Measurements from ENCODE around the gene APBA2.
"Not testable (repeated sequence)": the region's sequence is repeated elsewhere in the genome, so short reads cannot be mapped to it uniquely, and the experiment has no call there.

Gene APBA2

GRCh38 chr15:29040370-29040751 lies 154.6 kb downstream of the APBA2 start:
- Histone ChIP-seq H3K4me3 (ENCODE audit: low read depth in 1 of 2, low read length in 2 of 2) (no peak overlapping the region), H3K9ac (ENCODE audit: low read depth in 1 of 2, low read length in 2 of 2) (no peak overlapping the region), H3K4me1 (ENCODE audit: control insufficient read depth in 1 of 2, insufficient read depth in 2 of 2, low read length in 2 of 2) (no peaks in the 10 kb centered on the region), H3K9me3 (ENCODE audit: control insufficient read depth in 1 of 2, low read length in 2 of 2) (no peaks in the 10 kb centered on the region), H3K27me3 (ENCODE audit: control insufficient read depth in 1 of 2, insufficient read depth in 2 of 2, low read length in 2 of 2) (no peaks in the 10 kb centered on the region), H3K27ac (ENCODE audit: low read depth, low read length) (no peak overlapping the region), H3K36me3 (ENCODE audit: control insufficient read depth in 1 of 2, insufficient read depth in 2 of 2, low read length in 2 of 2) (no peaks in the 10 kb centered on the region)

GRCh38 chr15:29043736-29044502 lies 158.1 kb downstream of the APBA2 start:
- no peak overlapping the region for H3K27ac ChIP-seq (ENCODE audit: low read depth, low read length)
- H3K36me3 ChIP-seq (ENCODE audit: control insufficient read depth in 1 of 2, insufficient read depth in 2 of 2, low read length in 2 of 2): no peaks in the 10 kb centered on the region
- H3K27me3 ChIP-seq (ENCODE audit: control insufficient read depth in 1 of 2, insufficient read depth in 2 of 2, low read length in 2 of 2): no peaks in the 10 kb centered on the region
- no peak overlapping the region for H3K9ac ChIP-seq (ENCODE audit: low read depth in 1 of 2, low read length in 2 of 2)
- H3K4me1 ChIP-seq (ENCODE audit: control insufficient read depth in 1 of 2, insufficient read depth in 2 of 2, low read length in 2 of 2): no peaks in the 10 kb centered on the region
- H3K4me3 ChIP-seq (ENCODE audit: low read depth in 1 of 2, low read length in 2 of 2): no peak overlapping the region
- no peaks in the 10 kb centered on the region for H3K9me3 ChIP-seq (ENCODE audit: control insufficient read depth in 1 of 2, low read length in 2 of 2)

DNA sequence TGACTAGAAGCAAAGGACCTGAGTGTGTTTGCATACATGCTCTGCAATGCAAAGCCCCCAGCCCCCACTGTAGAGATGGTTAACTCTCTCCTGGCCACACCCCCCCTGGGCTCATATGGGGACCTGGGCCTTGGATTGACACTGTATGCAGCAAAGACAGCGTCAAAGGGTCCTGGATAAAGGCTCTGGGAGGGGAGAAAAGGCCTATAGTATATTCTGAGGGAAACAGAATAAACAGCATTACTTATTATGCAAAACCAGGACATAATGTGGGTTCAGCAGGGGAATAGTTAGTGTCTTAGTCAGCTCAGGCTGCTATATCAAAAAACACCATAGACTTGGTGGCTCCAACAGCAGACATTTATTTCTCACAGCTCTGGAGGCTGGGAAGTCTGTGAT lies 158.7 kb downstream of the APBA2 start:
- H3K27ac ChIP-seq (ENCODE audit: low read depth, low read length): no peak overlapping the region
- no peaks in the 10 kb centered on the region for H3K27me3 ChIP-seq (ENCODE audit: control insufficient read depth in 1 of 2, insufficient read depth in 2 of 2, low read length in 2 of 2)
- H3K4me1 ChIP-seq (ENCODE audit: control insufficient read depth in 1 of 2, insufficient read depth in 2 of 2, low read length in 2 of 2): no peaks in the 10 kb centered on the region
- no peaks in the 10 kb centered on the region for H3K9me3 ChIP-seq (ENCODE audit: control insufficient read depth in 1 of 2, low read length in 2 of 2)
- H3K9ac ChIP-seq (ENCODE audit: low read depth in 1 of 2, low read length in 2 of 2): no peak overlapping the region
- H3K4me3 ChIP-seq (ENCODE audit: low read depth in 1 of 2, low read length in 2 of 2): no peak overlapping the region
- no peaks in the 10 kb centered on the region for H3K36me3 ChIP-seq (ENCODE audit: control insufficient read depth in 1 of 2, insufficient read depth in 2 of 2, low read length in 2 of 2)

GRCh38 chr15:29045161-29045560 lies 159.4 kb downstream of the APBA2 start:
- not testable (repeated sequence) for H3K27ac ChIP-seq (ENCODE audit: low read depth, low read length); H3K27me3 ChIP-seq (ENCODE audit: control insufficient read depth in 1 of 2, insufficient read depth in 2 of 2, low read length in 2 of 2); H3K36me3 ChIP-seq (ENCODE audit: control insufficient read depth in 1 of 2, insufficient read depth in 2 of 2, low read length in 2 of 2); H3K9ac ChIP-seq (ENCODE audit: low read depth in 1 of 2, low read length in 2 of 2); H3K4me1 ChIP-seq (ENCODE audit: control insufficient read depth in 1 of 2, insufficient read depth in 2 of 2, low read length in 2 of 2); H3K9me3 ChIP-seq (ENCODE audit: control insufficient read depth in 1 of 2, low read length in 2 of 2); H3K4me3 ChIP-seq (ENCODE audit: low read depth in 1 of 2, low read length in 2 of 2)

DNA sequence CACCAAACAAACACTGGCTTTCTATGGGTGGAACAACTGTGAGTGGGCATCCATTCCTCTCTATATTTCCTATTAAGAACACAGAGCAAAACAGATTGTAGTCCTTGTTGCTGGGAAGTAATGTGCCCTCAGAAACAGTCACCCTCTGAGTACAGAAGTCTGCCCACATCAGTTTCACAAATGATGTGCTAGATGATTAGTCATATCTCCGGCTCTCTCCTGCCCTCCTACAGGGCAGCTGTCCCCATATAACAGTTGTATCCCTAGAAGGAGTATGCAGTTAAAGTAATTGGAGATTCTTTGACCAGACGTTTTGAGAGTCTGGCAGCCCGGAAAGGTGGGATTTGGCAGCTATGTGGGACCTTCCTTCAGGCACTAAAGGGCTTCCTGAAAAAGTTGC lies 159.9 kb downstream of the APBA2 start:
- H3K4me1 ChIP-seq (ENCODE audit: control insufficient read depth in 1 of 2, insufficient read depth in 2 of 2, low read length in 2 of 2): no peaks in the 10 kb centered on the region
- H3K4me3 ChIP-seq (ENCODE audit: low read depth in 1 of 2, low read length in 2 of 2): no peak overlapping the region
- H3K27ac ChIP-seq (ENCODE audit: low read depth, low read length): no peak overlapping the region
- no peaks in the 10 kb centered on the region for H3K27me3 ChIP-seq (ENCODE audit: control insufficient read depth in 1 of 2, insufficient read depth in 2 of 2, low read length in 2 of 2)
- H3K36me3 ChIP-seq (ENCODE audit: control insufficient read depth in 1 of 2, insufficient read depth in 2 of 2, low read length in 2 of 2): no peaks in the 10 kb centered on the region
- H3K9me3 ChIP-seq (ENCODE audit: control insufficient read depth in 1 of 2, low read length in 2 of 2): no peaks in the 10 kb centered on the region
- H3K9ac ChIP-seq (ENCODE audit: low read depth in 1 of 2, low read length in 2 of 2): no peak overlapping the region

DNA sequence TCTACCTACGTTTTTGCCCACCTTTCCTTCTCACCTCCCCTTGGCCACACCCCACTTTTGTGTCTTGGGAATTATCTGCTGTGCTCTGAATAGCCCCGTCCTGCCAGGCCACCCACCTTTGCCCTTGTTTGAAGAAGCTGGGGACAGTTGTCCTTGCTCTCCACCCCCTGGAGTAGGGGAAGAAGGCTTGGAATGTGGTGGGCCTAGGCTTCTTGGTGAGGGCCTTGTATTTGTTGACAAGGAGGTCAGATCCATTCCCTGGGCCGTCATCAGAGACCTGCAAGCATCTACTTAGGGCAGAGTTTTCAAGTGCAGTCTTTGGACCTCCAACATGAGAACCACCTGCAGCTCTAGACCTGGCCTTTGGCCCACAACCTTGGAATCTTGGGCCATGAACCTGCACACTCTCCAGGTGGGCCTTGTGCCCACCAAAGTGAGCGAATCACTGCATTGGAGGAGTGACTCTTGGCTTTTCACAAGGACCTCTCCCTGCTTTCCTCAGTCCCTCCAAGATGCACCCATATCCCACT lies 160.6 kb downstream of the APBA2 start:
- H3K27me3 ChIP-seq (ENCODE audit: control insufficient read depth in 1 of 2, insufficient read depth in 2 of 2, low read length in 2 of 2): no peaks in the 10 kb centered on the region
- no peak overlapping the region for H3K27ac ChIP-seq (ENCODE audit: low read depth, low read length)
- no peaks in the 10 kb centered on the region for H3K36me3 ChIP-seq (ENCODE audit: control insufficient read depth in 1 of 2, insufficient read depth in 2 of 2, low read length in 2 of 2)
- H3K4me3 ChIP-seq (ENCODE audit: low read depth in 1 of 2, low read length in 2 of 2): no peak overlapping the region
- no peak overlapping the region for H3K9ac ChIP-seq (ENCODE audit: low read depth in 1 of 2, low read length in 2 of 2)
- H3K9me3 ChIP-seq (ENCODE audit: control insufficient read depth in 1 of 2, low read length in 2 of 2): no peaks in the 10 kb centered on the region
- no peaks in the 10 kb centered on the region for H3K4me1 ChIP-seq (ENCODE audit: control insufficient read depth in 1 of 2, insufficient read depth in 2 of 2, low read length in 2 of 2)

DNA sequence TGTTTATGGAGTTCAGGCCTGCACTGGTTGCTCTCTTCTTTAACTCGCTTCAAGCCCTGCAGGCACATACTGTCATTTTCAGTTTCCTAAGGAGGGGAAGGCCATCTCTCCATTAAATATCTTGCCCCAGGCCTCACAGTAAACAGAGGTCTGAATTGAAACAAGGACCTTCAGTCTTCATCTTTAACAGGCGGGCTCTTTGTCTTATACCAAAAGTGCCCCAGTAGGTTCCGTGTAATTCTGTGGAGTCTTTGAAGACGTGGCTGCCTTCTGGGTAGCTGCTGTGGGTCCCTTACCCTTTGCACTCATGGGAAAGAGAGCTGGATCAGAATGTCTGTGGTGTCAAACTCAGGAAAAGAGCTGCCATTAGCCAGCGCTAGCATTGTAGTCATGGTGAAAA lies 161.2 kb downstream of the APBA2 start:
- no peak overlapping the region for H3K9ac ChIP-seq (ENCODE audit: low read depth in 1 of 2, low read length in 2 of 2)
- no peaks in the 10 kb centered on the region for H3K4me1 ChIP-seq (ENCODE audit: control insufficient read depth in 1 of 2, insufficient read depth in 2 of 2, low read length in 2 of 2)
- no peak overlapping the region for H3K4me3 ChIP-seq (ENCODE audit: low read depth in 1 of 2, low read length in 2 of 2)
- H3K9me3 ChIP-seq (ENCODE audit: control insufficient read depth in 1 of 2, low read length in 2 of 2): no peaks in the 10 kb centered on the region
- H3K27ac ChIP-seq (ENCODE audit: low read depth, low read length): no peak overlapping the region
- H3K36me3 ChIP-seq (ENCODE audit: control insufficient read depth in 1 of 2, insufficient read depth in 2 of 2, low read length in 2 of 2): no peaks in the 10 kb centered on the region
- no peaks in the 10 kb centered on the region for H3K27me3 ChIP-seq (ENCODE audit: control insufficient read depth in 1 of 2, insufficient read depth in 2 of 2, low read length in 2 of 2)

DNA sequence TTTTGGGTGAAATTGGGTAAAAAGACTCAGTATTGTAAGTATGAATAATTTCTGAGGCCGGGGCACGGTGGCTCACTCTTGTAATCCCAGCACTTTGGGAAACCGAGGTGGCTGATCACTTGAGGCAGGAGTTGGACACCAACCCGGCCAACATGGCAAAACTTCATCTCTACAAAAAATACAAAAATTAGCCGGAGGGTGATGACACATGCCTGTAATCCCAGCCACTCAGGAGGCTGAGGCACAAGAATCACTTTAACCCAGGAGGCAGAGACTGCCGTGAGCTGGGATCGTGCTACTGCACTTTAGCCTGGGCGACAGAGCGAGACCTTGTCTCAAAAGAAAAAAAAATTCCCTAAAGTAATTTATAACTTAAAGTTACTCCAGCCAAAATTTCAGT lies 162.2 kb downstream of the APBA2 start:
- Histone ChIP-seq H3K9ac (ENCODE audit: low read depth in 1 of 2, low read length in 2 of 2) (no peak overlapping the region), H3K4me3 (ENCODE audit: low read depth in 1 of 2, low read length in 2 of 2) (no peak overlapping the region), H3K36me3 (ENCODE audit: control insufficient read depth in 1 of 2, insufficient read depth in 2 of 2, low read length in 2 of 2) (no peaks in the 10 kb centered on the region), H3K4me1 (ENCODE audit: control insufficient read depth in 1 of 2, insufficient read depth in 2 of 2, low read length in 2 of 2) (no peaks in the 10 kb centered on the region), H3K9me3 (ENCODE audit: control insufficient read depth in 1 of 2, low read length in 2 of 2) (no peaks in the 10 kb centered on the region), H3K27me3 (ENCODE audit: control insufficient read depth in 1 of 2, insufficient read depth in 2 of 2, low read length in 2 of 2) (no peaks in the 10 kb centered on the region), H3K27ac (ENCODE audit: low read depth, low read length) (no peak overlapping the region)

- Histone ChIP-seq H3K4me3 (ENCODE audit: low read depth in 1 of 2, low read length in 2 of 2) (no peak overlapping the region), H3K4me1 (ENCODE audit: control insufficient read depth in 1 of 2, insufficient read depth in 2 of 2, low read length in 2 of 2) (no peaks in the 10 kb centered on the region), H3K36me3 (ENCODE audit: control insufficient read depth in 1 of 2, insufficient read depth in 2 of 2, low read length in 2 of 2) (no peaks in the 10 kb centered on the region), H3K27me3 (ENCODE audit: control insufficient read depth in 1 of 2, insufficient read depth in 2 of 2, low read length in 2 of 2) (no peaks in the 10 kb centered on the region), H3K9ac (ENCODE audit: low read depth in 1 of 2, low read length in 2 of 2) (no peak overlapping the region), H3K27ac (ENCODE audit: low read depth, low read length) (no peak overlapping the region), H3K9me3 (ENCODE audit: control insufficient read depth in 1 of 2, low read length in 2 of 2) (no peaks in the 10 kb centered on the region)
These were observed 165.1 kb downstream of the APBA2 start for GRCh38 chr15:29050870-29051269.

GRCh38 chr15:29051422-29051821 lies 165.6 kb downstream of the APBA2 start:
- Histone ChIP-seq H3K36me3 (ENCODE audit: control insufficient read depth in 1 of 2, insufficient read depth in 2 of 2, low read length in 2 of 2) (no peaks in the 10 kb centered on the region), H3K27me3 (ENCODE audit: control insufficient read depth in 1 of 2, insufficient read depth in 2 of 2, low read length in 2 of 2) (no peaks in the 10 kb centered on the region), H3K4me1 (ENCODE audit: control insufficient read depth in 1 of 2, insufficient read depth in 2 of 2, low read length in 2 of 2) (no peaks in the 10 kb centered on the region), H3K9me3 (ENCODE audit: control insufficient read depth in 1 of 2, low read length in 2 of 2) (no peaks in the 10 kb centered on the region), H3K4me3 (ENCODE audit: low read depth in 1 of 2, low read length in 2 of 2) (no peak overlapping the region), H3K9ac (ENCODE audit: low read depth in 1 of 2, low read length in 2 of 2) (no peak overlapping the region), H3K27ac (ENCODE audit: low read depth, low read length) (no peak overlapping the region)
